OCI-LY7 (cell line): ENCODE measurements around the gene OR8K1. TPM values are rescaled to one million over a fixed set of nuclear protein-coding genes. Genes with fewer than 3 reads are reported as not detected.

Experiments used
- Bru-seq: library from RNA; stranded (reverse); fragments of 400-500 nt; gene quantifications from one replicate; lab custom pipeline; 2021; lab: Mats Ljungman, UMichigan
- BruChase-seq, 2 experiments: library from RNA; stranded (reverse); fragments of 400-500 nt; gene quantifications; one replicate each; lab custom pipeline; 2021; lab: Mats Ljungman, UMichigan
- BruUV-seq: library from RNA; stranded (reverse); fragments of 400-500 nt; replicated peaks from 2 replicates; lab custom pipeline; 2021; lab: Mats Ljungman, UMichigan
- CTCF ChIA-PET: fragments of 300-600 bp; sonication (Branson Sonifier 250); formaldehyde crosslinking; loops from one replicate; lab custom pipeline; 2022; ENCODE audit warnings: antibody characterized with exemption; ENCODE audit not compliant: unreplicated experiment; lab: Charles Lee
- POLR2A ChIA-PET: fragments of 300-600 bp; sonication (Branson Sonifier 250); formaldehyde crosslinking; loops from one replicate; lab custom pipeline; 2022; ENCODE audit warnings: antibody characterized with exemption; lab: Charles Lee
- DNase-seq: peaks from one replicate; pipeline ENCODE4 v3.0.0-alpha.2; 2015; ENCODE audit warnings: low spot score
- H2AFZ ChIP-seq: fragments of 200-600 bp; sonication (generic), shearing (Covaris generic); 2 replicates; pipeline ENCODE4 v1.6.1; 2014; ENCODE audit warnings: mild to moderate bottlenecking, antibody characterized with exemption, low read length, moderate library complexity
- H3K27ac ChIP-seq: fragments of 200-600 bp; sonication (generic); 2 replicates; pipeline ENCODE4 v1.5.1; 2014; ENCODE audit warnings: mixed run types, low read depth, mild to moderate bottlenecking, moderate library complexity, low read length, inconsistent platforms; ENCODE audit not compliant: poor library complexity, severe bottlenecking
- H3K36me3 ChIP-seq: fragments of 200-600 bp; sonication (generic); 2 replicates; pipeline ENCODE4 v1.6.1; 2014; ENCODE audit warnings: mild to moderate bottlenecking, antibody characterized with exemption, low read length, moderate library complexity, mixed read lengths; ENCODE audit not compliant: insufficient read depth
- H3K4me1 ChIP-seq: fragments of 200-600 bp; sonication (generic); 2 replicates; pipeline ENCODE4 v1.5.1; 2014; ENCODE audit warnings: mild to moderate bottlenecking, low read length; ENCODE audit not compliant: insufficient read depth, poor library complexity, severe bottlenecking
- H3K4me2 ChIP-seq: fragments of 200-600 bp; sonication (generic); 2 replicates; pipeline ENCODE4 v1.6.1; 2014; ENCODE audit warnings: mild to moderate bottlenecking, low read length
- H3K4me3 ChIP-seq: fragments of 200-600 bp; sonication (generic); 2 replicates; pipeline ENCODE4 v1.5.1; 2014; ENCODE audit warnings: mild to moderate bottlenecking, low read depth, low read length; ENCODE audit not compliant: poor library complexity, severe bottlenecking
- H3K79me2 ChIP-seq: fragments of 200-600 bp; sonication (generic); 2 replicates; pipeline ENCODE4 v1.6.1; 2016; ENCODE audit warnings: low read depth, mild to moderate bottlenecking, low read length, moderate library complexity, mixed read lengths; ENCODE audit not compliant: insufficient read depth
- H3K9me2 ChIP-seq: fragments of 200-600 bp; sonication (generic); 2 replicates; pipeline ENCODE4 v1.6.1; 2016; ENCODE audit warnings: mild to moderate bottlenecking, low read length, mixed read lengths; ENCODE audit not compliant: insufficient read depth
- H3K9me3 ChIP-seq: fragments of 200-600 bp; sonication (generic); 2 replicates; pipeline ENCODE4 v1.6.1; 2014; ENCODE audit warnings: mild to moderate bottlenecking, mixed run types, low read length, mixed read lengths
- H4K20me1 ChIP-seq: fragments of 200-600 bp; sonication (generic); 2 replicates; pipeline ENCODE4 v1.6.1; 2014; ENCODE audit warnings: mild to moderate bottlenecking, antibody characterized with exemption, low read length, moderate library complexity, mixed read lengths; ENCODE audit not compliant: insufficient read depth
- EZH2phosphoT487 ChIP-seq: fragments of 200-600 bp; sonication (generic); IDR thresholded peaks from 2 replicates; pipeline ENCODE4 v1.6.1; 2018; ENCODE audit warnings: low read depth, borderline replicate concordance, mild to moderate bottlenecking, mixed run types, antibody characterized with exemption, low read length, moderate library complexity, mixed read lengths
- intact Hi-C: fragments of 100-400 bp; cut with micrococcal nuclease; formaldehyde crosslinking; loops from one replicate; pipeline ENCODE4 v1.10.0; 2022; ENCODE audit not compliant: unreplicated experiment
- long read RNA-seq: library from polyadenylated mRNA; stranded (forward); transcript quantifications from one replicate; pipeline ENCODE4 v2.0.0, GENCODE V29; 2022
- total RNA-seq, 2 experiments: library from RNA; depleted of rRNA in 1 of 2; stranded (reverse); fragments of >200 nt in 1 of 2; shearing (Covaris generic) in 1 of 2; gene quantifications; 2 replicates each; pipeline ENCODE4 v1.2.3, GENCODE V29; 2014 to 2022
- TF ChIP-seq, protein P1 (sequence below): fragments of 200-600 bp; sonication (generic); conservative IDR thresholded peaks from 2 replicates; pipeline ENCODE4 v1.5.1; 2014; ENCODE audit warnings: mild to moderate bottlenecking, antibody characterized with exemption, low read length, moderate library complexity, mixed read lengths

OR8K1 gene
- total RNA-seq (2014; rRNA removed; shearing (Covaris generic)) (not detected in 2 replicates), total RNA-seq (2022) (not detected in 2 replicates), Bru-seq, nascent RNA (not detected), BruChase-seq, experiment 1, labeled RNA remaining after a 6-hour chase (not detected), BruChase-seq, experiment 2, labeled RNA remaining after a 2-hour chase (not detected)
- long read RNA-seq, result 0 reads

DNA sequence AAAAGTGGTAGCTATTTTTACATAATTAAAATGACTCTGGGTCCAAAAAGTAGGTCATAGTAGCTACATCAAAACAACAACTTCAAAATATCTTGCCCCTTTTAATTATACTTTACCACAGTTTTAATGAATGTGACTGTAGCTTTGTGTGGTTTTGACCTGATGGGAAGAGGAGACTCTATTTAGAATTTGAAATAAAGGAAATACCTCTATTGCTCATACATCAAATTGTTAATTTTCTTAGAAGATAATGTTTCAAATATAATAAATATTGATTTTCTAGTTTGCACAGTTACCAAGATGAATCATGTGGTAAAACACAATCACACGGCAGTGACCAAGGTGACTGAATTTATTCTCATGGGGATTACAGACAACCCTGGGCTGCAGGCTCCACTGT lies at the start of gene OR8K1:
Gene OR8K1, plus strand, starts transcription at position 301 of the 400 bp plus-strand sequence. Its CDS starts 0 bp downstream, at position 301.
- no peak within 1 kb of the TSS for H2AFZ ChIP-seq
- no peaks in the 10 kb centered on the region for H3K79me2 ChIP-seq
- H3K4me1 ChIP-seq, result no peaks in the 10 kb centered on the region
- no peaks in the 10 kb centered on the region for H3K9me3 ChIP-seq
- no peak for DNase-seq
- ChIA-PET POLR2A (no interaction called here), CTCF (no interaction called here)
- no peak within 1 kb of the TSS for H3K27ac ChIP-seq
- BruUV-seq, result no TSS peak
- no peaks in the 10 kb centered on the region for H4K20me1 ChIP-seq
- no peak within 1 kb of the TSS for H3K4me2 ChIP-seq
- intact Hi-C loops, result no loop called here
- no peaks in the 10 kb centered on the region for H3K9me2 ChIP-seq
- no peak within 1 kb of the TSS for H3K4me3 ChIP-seq
- no peaks in the 10 kb centered on the region for H3K36me3 ChIP-seq
- no peak for TF ChIP-seq EZH2phosphoT487
- TF ChIP-seq, protein P1, sequence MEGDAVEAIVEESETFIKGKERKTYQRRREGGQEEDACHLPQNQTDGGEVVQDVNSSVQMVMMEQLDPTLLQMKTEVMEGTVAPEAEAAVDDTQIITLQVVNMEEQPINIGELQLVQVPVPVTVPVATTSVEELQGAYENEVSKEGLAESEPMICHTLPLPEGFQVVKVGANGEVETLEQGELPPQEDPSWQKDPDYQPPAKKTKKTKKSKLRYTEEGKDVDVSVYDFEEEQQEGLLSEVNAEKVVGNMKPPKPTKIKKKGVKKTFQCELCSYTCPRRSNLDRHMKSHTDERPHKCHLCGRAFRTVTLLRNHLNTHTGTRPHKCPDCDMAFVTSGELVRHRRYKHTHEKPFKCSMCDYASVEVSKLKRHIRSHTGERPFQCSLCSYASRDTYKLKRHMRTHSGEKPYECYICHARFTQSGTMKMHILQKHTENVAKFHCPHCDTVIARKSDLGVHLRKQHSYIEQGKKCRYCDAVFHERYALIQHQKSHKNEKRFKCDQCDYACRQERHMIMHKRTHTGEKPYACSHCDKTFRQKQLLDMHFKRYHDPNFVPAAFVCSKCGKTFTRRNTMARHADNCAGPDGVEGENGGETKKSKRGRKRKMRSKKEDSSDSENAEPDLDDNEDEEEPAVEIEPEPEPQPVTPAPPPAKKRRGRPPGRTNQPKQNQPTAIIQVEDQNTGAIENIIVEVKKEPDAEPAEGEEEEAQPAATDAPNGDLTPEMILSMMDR, result no peak

DNA sequence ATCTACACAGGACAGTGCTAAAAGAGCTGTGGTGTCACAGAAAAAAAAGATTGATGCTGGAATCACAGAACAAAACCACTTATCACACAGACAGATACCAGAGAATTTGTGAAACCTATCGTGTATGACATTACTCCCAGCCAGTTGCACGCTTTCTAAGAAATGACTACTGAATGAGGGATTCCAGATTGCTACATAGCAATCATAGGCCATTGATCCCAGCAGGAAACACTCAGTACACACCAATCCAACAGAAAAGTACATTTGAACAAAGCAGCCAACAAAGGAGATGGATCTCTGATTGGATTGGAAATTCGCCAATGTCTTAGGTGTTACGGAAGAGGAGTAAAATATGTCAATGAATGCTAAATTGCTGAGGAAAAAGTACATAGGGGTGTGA lies 48.9 kb upstream of the OR8K1 start:
- no TSS peak for BruUV-seq
- CTCF ChIA-PET, result no interaction called here
- Histone ChIP-seq H3K4me3 (no peak overlapping the region), H3K9me3 (no peaks in the 10 kb centered on the region), H3K4me2 (no peak overlapping the region), H3K36me3 (no peaks in the 10 kb centered on the region), H2AFZ (no peak overlapping the region), H3K27ac (no peak overlapping the region), H3K79me2 (no peaks in the 10 kb centered on the region), H3K4me1 (no peaks in the 10 kb centered on the region), H3K9me2 (no peaks in the 10 kb centered on the region), H4K20me1 (no peaks in the 10 kb centered on the region)
- TF ChIP-seq EZH2phosphoT487, result no peak
- TF ChIP-seq, protein P1, result no peak
- POLR2A ChIA-PET, result no interaction called here
- intact Hi-C loops, result no loop called here
- DNase-seq, result no peak

- no peaks in the 10 kb centered on the region for H3K79me2 ChIP-seq
- POLR2A ChIA-PET, result no interaction called here
- CTCF ChIA-PET, result no interaction called here
- intact Hi-C loops, result no loop called here
- BruUV-seq, result no TSS peak
- TF ChIP-seq, protein P1, result no peak
- TF ChIP-seq EZH2phosphoT487, result no peak
- no peak overlapping the region for H3K4me3 ChIP-seq
- no peaks in the 10 kb centered on the region for H4K20me1 ChIP-seq
- no peaks in the 10 kb centered on the region for H3K36me3 ChIP-seq
- H3K9me3 ChIP-seq, result 0 out of 2 replicates have a peak, but pooled peaks cover 3% of the 10 kb centered on the region
- no peak overlapping the region for H2AFZ ChIP-seq
- H3K4me1 ChIP-seq, result no peaks in the 10 kb centered on the region
- no peak for DNase-seq
- H3K4me2 ChIP-seq, result no peak overlapping the region
- H3K9me2 ChIP-seq, result no peaks in the 10 kb centered on the region
- H3K27ac ChIP-seq, result no peak overlapping the region
These were observed 38.0 kb upstream of the OR8K1 start for GRCh38 chr11:56307836-56308235.
